GM13977 (cell line): ENCODE results near the gene MAD1L1.
"Not testable (repeated sequence)": the region's sequence is repeated elsewhere in the genome, so short reads cannot be mapped to it uniquely, and the experiment has no call there.

Experiments
- DNase-seq: peaks from one replicate; pipeline ENCODE4 v3.0.0; 2012; ENCODE audit warnings: low spot score
- CTCF ChIP-seq: IDR thresholded peaks from 2 replicates; pipeline ENCODE4 v1.5.1; 2012; ENCODE audit warnings: mild to moderate bottlenecking, control low read depth; ENCODE audit not compliant: insufficient read depth; ENCODE audit errors: extremely low read depth, missing control alignments
- in situ Hi-C: fragments of 300-500 bp; cut with MboI; formaldehyde crosslinking; loops from one replicate; pipeline ENCODE4 v1.12.0; 2022; ENCODE audit warnings: low sequenced_read_pairs, low pct_unique_long_range_greater_than_20kb, mixed read lengths, inconsistent platforms; ENCODE audit not compliant: unreplicated experiment

Gene MAD1L1

GRCh38 chr7:1999278-1999984 lies 233.3 kb downstream of the MAD1L1 start:
- no peak for TF ChIP-seq CTCF
- DNase-seq = no peak
- in situ Hi-C loops = no loop called here

GRCh38 chr7:1998146-1998545 lies 234.6 kb downstream of the MAD1L1 start:
- no peak for DNase-seq
- in situ Hi-C loops = no loop called here
- TF ChIP-seq CTCF = no peak

- in situ Hi-C loops = no loop called here
- TF ChIP-seq CTCF = no peak
- DNase-seq = no peak
These were observed 235.1 kb downstream of the MAD1L1 start for GRCh38 chr7:1997537-1998076.

GRCh38 chr7:1996816-1997215 lies 235.9 kb downstream of the MAD1L1 start:
- in situ Hi-C loops = no loop called here
- DNase-seq = no peak
- no peak for TF ChIP-seq CTCF

- in situ Hi-C loops = not testable (repeated sequence)
These were observed 236.8 kb downstream of the MAD1L1 start for GRCh38 chr7:1995911-1996420.

GRCh38 chr7:1995426-1995825 lies 237.3 kb downstream of the MAD1L1 start:
- DNase-seq = no peak
- in situ Hi-C loops = no loop called here
- TF ChIP-seq CTCF = no peak

More at GRCh38 chr7:1995911-1996420, 236.8 kb downstream of the MAD1L1 start:
- DNase-seq = not testable (repeated sequence)

GRCh38 chr7:1994931-1995330 lies 237.8 kb downstream of the MAD1L1 start:
- no peak for TF ChIP-seq CTCF
- no peak for DNase-seq
- in situ Hi-C loops = no loop called here
